DND-41 (cell line): ENCODE results near the gene MALRD1.

Experiments
- ATAC-seq: fragments of 200-7000 bp; cut with Tn5 transposase; 3 replicates; pipeline ENCODE4 v1.9.1; 2021; ENCODE audit warnings: low read depth; ENCODE audit not compliant: insufficient read depth
- DNase-seq: peaks from one replicate; pipeline ENCODE4 v3.0.0-alpha.2; 2020
- H2AFZ ChIP-seq: 2 replicates; pipeline ENCODE4 v1.6.0; 2012; ENCODE audit warnings: low read depth, low read length
- H3K27ac ChIP-seq: 2 replicates; pipeline ENCODE4 v1.5.1; 2012; ENCODE audit warnings: low read length, inconsistent platforms
- H3K27me3 ChIP-seq: fragments of 200-600 bp; sonication (generic); 2 replicates; pipeline ENCODE4 v1.6.0; 2012; ENCODE audit warnings: low read length, mild to moderate bottlenecking, inconsistent platforms; ENCODE audit not compliant: insufficient read depth, poor library complexity
- H3K36me3 ChIP-seq: 2 replicates; pipeline ENCODE4 v1.5.1; 2012; ENCODE audit warnings: low read length, inconsistent platforms; ENCODE audit not compliant: insufficient read depth
- H3K4me1 ChIP-seq: 2 replicates; pipeline ENCODE4 v1.5.1; 2012; ENCODE audit warnings: mild to moderate bottlenecking, low read length; ENCODE audit not compliant: insufficient read depth
- H3K4me2 ChIP-seq: 2 replicates; pipeline ENCODE4 v1.6.0; 2012; ENCODE audit warnings: mild to moderate bottlenecking, moderate library complexity, low read length, inconsistent platforms; ENCODE audit not compliant: insufficient read depth
- H3K4me3 ChIP-seq, 2 experiments: fragments of 200-600 bp in 1 of 2; shearing (Covaris generic) in 1 of 2; 2 replicates each; pipeline ENCODE4 v1.5.1; 2012 to 2016; ENCODE audit warnings: inconsistent platforms in 2 of 2, low read length in 2 of 2, mild to moderate bottlenecking in 2 of 2, low read depth in 1 of 2, moderate library complexity in 1 of 2
- H3K79me2 ChIP-seq: 2 replicates; pipeline ENCODE4 v1.6.0; 2012; ENCODE audit warnings: low read length, inconsistent platforms; ENCODE audit not compliant: insufficient read depth
- H3K9ac ChIP-seq: 2 replicates; pipeline ENCODE4 v1.6.0; 2012; ENCODE audit warnings: low read depth, mild to moderate bottlenecking, inconsistent platforms, low read length, moderate library complexity
- H3K9me3 ChIP-seq: 2 replicates; pipeline ENCODE4 v1.5.1; 2012; ENCODE audit warnings: low read length, moderate library complexity, mild to moderate bottlenecking, inconsistent platforms; ENCODE audit not compliant: insufficient read depth, severe bottlenecking
- H4K20me1 ChIP-seq: 2 replicates; pipeline ENCODE4 v1.6.0; 2012; ENCODE audit warnings: low read length; ENCODE audit not compliant: insufficient read depth
- CTCF ChIP-seq: IDR thresholded peaks from 2 replicates; pipeline ENCODE4 v1.5.1; 2012; ENCODE audit warnings: borderline replicate concordance, low read length, moderate library complexity, mild to moderate bottlenecking; ENCODE audit not compliant: poor library complexity, severe bottlenecking; ENCODE audit errors: extremely low read depth
- EZH2 ChIP-seq: IDR thresholded peaks from 3 replicates; pipeline ENCODE4 v1.6.1; 2012; ENCODE audit warnings: borderline replicate concordance, low read depth, mild to moderate bottlenecking, moderate library complexity, low read length, inconsistent platforms; ENCODE audit not compliant: severe bottlenecking

The MALRD1 gene

GRCh38 chr10:19592276-19592675 is 543.7 kb downstream of the MALRD1 start:
- no peaks in the 10 kb centered on the region for H4K20me1 ChIP-seq
- H3K4me3 ChIP-seq, result no peak overlapping the region
- H3K9ac ChIP-seq, result no peak overlapping the region
- H2AFZ ChIP-seq, result no peak overlapping the region
- no peak overlapping the region for H3K4me2 ChIP-seq
- H3K27ac ChIP-seq, result no peak overlapping the region
- DNase-seq (no peak), ATAC-seq (no peak)
- no peaks in the 10 kb centered on the region for H3K79me2 ChIP-seq
- no peaks in the 10 kb centered on the region for H3K4me1 ChIP-seq
- H3K27me3 ChIP-seq, result no peaks in the 10 kb centered on the region
- no peaks in the 10 kb centered on the region for H3K9me3 ChIP-seq
- H3K36me3 ChIP-seq, result no peaks in the 10 kb centered on the region
- no peak for TF ChIP-seq EZH2
- TF ChIP-seq CTCF, result no peak

DNA sequence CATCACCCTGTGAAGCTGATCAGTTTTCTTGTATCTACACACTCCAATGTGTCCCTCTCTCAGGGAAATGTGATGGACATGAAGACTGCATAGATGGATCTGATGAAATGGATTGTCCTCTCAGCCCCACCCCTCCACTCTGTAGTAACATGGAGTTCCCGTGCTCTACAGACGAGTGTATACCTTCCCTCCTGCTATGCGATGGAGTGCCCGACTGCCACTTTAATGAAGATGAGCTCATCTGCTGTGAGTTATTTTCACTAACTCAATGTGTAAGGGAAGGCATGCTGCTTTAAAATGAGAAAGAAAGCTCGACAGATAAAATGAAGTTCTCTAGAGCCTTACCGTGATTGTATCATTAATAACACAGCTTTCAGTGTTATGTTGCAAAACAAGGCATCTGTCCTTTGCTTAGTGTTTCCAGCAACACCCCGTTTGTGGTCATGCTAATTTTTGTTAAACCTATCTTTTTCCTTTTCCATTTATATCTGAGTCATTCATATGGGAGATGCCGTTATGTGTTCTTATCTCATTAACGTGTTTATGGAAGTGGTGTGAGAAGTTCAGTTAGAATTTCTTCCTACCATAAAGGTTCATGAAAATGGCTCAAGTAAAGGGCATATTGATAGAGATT is 546.7 kb downstream of the MALRD1 start:
- no peak overlapping the region for H2AFZ ChIP-seq
- ATAC-seq (no peak), DNase-seq (no peak)
- H3K4me1 ChIP-seq, result no peaks in the 10 kb centered on the region
- no peak overlapping the region for H3K27ac ChIP-seq
- TF ChIP-seq CTCF (no peak), EZH2 (no peak)
- no peaks in the 10 kb centered on the region for H3K9me3 ChIP-seq
- H3K9ac ChIP-seq, result no peak overlapping the region
- H3K4me2 ChIP-seq, result no peak overlapping the region
- no peaks in the 10 kb centered on the region for H4K20me1 ChIP-seq
- no peaks in the 10 kb centered on the region for H3K36me3 ChIP-seq
- H3K27me3 ChIP-seq, result no peaks in the 10 kb centered on the region
- no peak overlapping the region for H3K4me3 ChIP-seq
- H3K79me2 ChIP-seq, result no peaks in the 10 kb centered on the region

GRCh38 chr10:19605806-19606205 is 557.2 kb downstream of the MALRD1 start:
- no peak overlapping the region for H3K4me3 ChIP-seq
- no peaks in the 10 kb centered on the region for H3K27me3 ChIP-seq
- no peak overlapping the region for H2AFZ ChIP-seq
- no peak overlapping the region for H3K9ac ChIP-seq
- H3K4me1 ChIP-seq, result no peaks in the 10 kb centered on the region
- no peak overlapping the region for H3K4me2 ChIP-seq
- H4K20me1 ChIP-seq, result no peaks in the 10 kb centered on the region
- DNase-seq, result no peak
- H3K36me3 ChIP-seq, result no peaks in the 10 kb centered on the region
- no peak for TF ChIP-seq CTCF
- no peak for TF ChIP-seq EZH2
- no peak overlapping the region for H3K27ac ChIP-seq
- no peaks in the 10 kb centered on the region for H3K9me3 ChIP-seq
- H3K79me2 ChIP-seq, result no peaks in the 10 kb centered on the region
- no peak for ATAC-seq
